Epidermal melanocyte (primary cell): Measurements from ENCODE around the gene ANKRD13B.
"Not testable (repeated sequence)": the region's sequence is repeated elsewhere in the genome, so short reads cannot be mapped to it uniquely, and the experiment has no call there.

ENCODE experiments used
- DNase-seq: peaks from one replicate; pipeline ENCODE4 v3.0.0; 2011; ENCODE audit warnings: low spot score; ENCODE audit not compliant: insufficient read length

ANKRD13B gene

DNA sequence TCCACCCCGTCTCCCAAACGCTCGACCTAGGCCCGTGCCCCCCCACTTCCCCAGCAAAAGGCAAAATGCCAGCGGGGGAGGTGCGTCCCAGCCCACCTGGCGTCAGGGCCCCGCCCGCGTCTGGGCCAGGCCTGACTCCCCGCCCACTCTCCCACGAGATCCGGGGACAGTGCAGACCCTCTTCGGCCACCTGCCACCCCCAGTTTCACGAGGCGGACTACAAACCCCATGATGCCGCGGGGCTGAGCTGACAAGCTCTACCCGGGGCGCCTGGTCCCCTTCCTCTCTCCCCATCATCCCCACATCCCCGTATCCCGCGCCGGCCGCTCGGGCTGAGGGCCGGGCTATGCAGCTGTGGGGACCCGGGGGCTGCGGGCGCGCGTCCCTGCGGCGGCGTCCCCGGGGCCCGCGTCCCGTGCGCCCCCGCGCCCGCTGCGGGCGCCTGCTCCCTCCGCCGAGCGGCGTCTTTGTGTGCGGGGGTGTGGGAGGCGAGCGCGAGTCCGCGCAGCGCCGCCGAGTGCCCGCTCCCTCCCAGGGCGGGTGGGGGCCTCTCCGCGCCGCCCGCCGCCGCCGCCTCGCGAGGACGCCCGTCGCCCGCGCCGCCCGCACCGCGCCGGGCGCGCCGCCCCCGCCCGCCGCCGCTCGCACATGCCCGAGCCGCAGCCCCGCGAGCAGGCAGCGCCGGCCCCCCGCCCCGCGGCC, at the start of gene ANKRD13B:
Gene ANKRD13B, plus strand, starts transcription at position 283 of the 702 bp plus-strand sequence. CDS start 490 bp downstream, outside the sequence.
- no peak for DNase-seq

DNA sequence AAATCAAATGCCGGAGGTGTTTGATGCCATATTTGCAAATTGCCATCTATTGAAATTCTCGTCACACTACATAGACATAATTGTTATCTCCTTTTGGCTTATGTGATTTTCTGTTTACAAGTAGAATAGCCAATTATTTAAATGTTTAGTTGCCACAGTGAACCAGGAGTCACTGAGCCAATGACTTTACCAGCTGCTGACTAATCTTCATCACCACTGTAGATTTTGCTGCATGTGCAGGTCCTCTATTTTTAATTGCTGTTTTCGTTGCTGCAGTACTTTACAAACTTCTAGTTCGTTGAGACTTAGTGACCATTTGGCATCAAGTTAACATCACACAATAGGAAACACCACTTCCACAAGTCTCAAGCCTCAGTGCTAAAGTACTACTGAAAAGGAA, 48.9 kb upstream of the ANKRD13B start:
- no peak for DNase-seq

DNA sequence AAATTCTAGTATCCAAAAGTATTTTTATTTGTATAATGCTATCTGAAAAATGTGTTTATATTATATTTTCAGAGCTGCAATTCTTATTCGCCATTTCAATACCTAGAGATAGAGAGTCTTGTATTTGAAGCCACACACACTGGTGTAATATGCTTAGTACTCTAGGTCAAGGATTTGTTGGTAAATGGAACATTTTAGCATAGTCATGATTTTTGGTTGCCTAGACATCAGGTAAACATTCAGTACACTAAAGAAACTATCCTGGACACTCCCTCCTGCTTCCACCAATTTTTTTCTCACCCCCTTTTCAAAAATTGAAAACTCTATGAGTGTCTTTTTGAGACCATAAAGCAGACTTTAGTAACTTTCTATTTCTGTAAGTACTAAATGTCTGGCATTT, 46.8 kb upstream of the ANKRD13B start:
- no peak for DNase-seq

DNA sequence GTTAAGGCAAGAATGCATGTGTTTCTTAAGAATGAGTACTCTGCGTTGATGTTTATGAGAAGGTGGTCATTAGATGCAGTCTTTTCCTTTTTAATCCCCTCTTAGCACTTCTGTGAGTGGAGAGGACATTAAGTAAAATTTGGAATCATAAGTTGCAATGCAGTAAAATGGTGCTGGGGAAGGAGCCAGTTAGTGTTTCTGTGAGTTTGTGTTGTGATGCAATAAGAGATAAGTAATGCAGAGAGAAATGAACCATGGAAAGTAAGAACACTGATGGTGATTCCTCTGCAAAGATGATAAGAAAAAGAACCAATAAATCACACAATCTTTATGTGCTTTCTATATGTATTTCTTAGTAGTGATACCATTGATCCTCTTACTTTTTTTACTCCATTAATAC, 46.1 kb upstream of the ANKRD13B start:
- no peak for DNase-seq

DNA sequence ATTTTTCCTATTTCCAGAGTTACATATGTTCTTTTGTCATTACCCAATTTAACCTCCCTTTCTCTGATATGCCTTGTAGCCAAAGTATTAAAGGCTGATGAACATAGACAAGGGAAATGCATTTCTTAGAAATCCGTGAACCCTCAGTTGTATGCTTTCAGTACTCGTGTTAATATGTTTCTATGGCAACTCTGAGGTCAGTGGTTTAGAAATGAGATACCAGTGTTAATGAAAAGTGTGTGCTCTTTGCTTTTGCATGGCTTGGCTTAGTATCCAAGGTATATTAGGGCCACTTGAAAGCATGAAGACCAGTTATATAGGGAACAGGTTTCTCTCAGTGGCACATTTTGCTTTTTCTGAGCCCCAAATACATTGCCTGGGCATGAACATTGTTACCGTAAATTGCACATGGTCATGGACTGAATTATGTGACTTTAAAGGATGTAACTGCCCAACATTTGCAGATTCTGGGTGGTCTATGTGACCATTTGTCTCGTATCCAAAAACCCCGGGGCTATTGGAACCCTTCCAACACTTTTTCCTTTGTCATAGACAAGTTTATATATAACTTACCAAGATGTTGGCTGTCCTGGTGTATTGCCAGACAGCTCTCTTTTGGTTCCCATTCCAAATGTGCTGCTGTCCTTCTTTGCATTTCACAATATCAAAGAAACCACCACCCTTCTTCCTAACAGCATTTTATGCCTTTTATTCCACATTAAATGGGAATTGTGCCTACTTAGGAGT, 43.6 kb upstream of the ANKRD13B start:
- no peak for DNase-seq

DNA sequence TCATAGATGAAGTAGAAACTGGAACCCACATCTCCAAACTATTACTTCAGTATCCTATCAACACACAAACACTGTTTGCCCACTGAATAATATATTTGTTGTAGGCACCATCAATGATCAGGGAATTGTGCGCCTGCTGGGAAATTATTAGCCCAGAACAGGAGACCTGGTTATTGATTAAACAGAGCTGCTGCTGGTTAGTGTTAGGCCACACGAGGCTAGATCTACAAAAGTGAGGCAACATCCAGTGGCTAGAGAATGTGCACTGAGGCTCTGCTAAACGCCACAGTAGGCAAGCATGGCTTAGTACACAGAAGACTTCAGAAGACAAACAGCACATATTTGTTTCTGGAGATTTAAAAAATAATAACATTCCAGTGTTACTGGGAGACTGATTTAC, 37.1 kb upstream of the ANKRD13B start:
- DNase-seq: no peak

DNA sequence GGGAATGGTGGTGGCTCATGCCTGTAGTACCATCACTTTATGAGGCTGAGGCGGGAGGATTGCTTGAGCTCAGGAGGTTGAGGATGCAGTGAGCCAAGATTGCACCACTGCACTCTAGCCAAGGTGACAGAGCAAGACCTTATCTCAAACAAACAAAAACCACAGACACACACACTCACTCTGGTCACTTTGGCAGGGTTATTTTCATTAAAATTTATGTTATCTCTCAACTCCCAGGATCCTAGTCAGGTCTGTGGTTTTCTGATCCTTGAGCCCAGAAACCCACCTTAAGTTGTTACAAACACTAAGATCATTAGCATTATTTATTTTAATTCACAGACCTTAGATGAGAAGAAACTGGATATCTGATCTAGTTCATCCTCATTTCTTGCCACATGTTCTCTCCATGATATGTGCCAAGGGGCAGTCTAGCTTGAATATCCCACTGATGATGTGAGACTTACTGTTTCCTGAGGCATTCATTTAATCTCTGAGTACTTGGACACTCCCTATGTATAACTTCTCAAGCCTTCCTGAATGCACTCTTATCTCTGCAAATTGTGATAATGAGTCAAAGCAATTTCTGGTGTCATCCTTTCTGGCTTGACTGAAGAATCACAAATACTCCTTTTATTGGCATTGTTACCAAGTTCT, 35.7 kb upstream of the ANKRD13B start:
- no peak for DNase-seq

DNA sequence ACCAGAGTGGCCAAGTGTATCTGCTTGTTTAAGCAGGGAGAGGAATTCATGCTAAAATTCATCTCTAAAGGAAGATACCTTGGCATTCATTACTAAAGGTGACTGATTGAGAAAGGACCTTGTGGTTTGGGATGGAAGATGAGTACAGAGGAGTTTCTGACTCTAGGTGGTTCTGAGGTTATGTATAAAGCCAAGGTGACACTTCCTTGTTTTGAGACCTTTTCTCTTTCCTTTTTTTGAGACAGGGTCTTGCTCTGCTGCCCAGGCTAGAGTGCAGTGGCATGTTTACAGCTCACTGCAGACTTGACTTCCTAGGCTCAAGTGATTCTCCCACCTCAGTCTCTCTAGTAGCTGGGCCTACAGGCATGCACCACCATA, 35.2 kb upstream of the ANKRD13B start:
- DNase-seq: no peak

DNA sequence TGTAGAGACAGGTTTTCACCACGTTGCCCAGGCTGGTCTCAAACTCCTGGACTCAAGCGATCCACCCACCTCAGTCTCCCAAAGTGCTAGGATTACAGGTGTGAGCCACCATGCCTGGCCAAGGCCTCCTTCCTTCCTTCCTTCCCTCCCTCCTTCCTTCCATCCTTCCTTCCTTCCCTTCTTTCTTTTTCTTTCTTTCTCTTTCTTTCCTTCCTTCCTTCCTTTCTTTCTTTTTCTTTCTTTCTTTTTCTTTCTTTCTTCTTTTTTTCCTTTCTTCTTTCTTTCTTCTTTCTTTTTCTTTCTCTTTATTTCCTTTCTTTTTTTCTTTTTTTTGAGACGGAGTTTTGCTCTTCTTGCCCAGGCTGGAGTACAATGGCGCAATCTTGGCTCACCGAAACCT, 34.8 kb upstream of the ANKRD13B start:
- not testable (repeated sequence) for DNase-seq

DNA sequence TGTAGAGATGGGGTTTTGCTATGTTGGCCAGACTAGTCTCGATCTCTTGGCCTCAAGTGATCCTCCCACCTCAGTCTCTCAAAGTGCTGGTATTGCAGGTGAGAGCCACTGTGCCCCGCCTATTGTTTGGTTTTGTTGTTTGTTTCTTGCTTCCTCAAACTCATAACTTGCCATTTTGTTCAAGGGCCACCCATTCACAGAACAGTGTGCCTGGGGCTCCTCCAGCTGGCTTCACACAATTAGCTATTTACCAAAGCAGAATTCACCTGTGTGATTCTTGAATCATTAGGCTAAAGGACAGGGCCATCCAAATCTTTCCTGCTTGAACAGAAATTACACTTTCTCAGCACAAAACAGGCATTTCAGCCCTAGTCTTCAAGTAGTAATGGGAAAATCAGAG, 33.3 kb upstream of the ANKRD13B start:
- no peak for DNase-seq

DNA sequence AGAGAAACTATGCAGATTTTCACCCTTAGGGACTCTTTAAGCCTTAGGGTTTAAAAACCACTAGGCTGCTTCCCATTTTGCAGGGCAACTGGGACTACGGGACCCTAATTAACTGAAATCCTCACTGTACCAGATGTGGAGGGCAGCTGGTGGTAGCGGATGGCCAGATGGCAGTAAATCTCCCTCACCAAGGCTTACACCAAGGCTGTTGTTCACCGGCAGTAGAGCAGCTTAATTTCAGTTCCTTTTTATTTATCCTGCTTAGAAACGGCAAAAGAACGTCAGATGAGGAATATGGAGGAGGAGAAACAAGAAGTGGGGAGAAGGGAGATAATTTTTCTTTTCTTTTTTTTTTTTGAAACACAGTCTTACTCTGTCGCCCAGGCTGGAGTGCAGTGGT, 32.6 kb upstream of the ANKRD13B start:
- DNase-seq: no peak

DNA sequence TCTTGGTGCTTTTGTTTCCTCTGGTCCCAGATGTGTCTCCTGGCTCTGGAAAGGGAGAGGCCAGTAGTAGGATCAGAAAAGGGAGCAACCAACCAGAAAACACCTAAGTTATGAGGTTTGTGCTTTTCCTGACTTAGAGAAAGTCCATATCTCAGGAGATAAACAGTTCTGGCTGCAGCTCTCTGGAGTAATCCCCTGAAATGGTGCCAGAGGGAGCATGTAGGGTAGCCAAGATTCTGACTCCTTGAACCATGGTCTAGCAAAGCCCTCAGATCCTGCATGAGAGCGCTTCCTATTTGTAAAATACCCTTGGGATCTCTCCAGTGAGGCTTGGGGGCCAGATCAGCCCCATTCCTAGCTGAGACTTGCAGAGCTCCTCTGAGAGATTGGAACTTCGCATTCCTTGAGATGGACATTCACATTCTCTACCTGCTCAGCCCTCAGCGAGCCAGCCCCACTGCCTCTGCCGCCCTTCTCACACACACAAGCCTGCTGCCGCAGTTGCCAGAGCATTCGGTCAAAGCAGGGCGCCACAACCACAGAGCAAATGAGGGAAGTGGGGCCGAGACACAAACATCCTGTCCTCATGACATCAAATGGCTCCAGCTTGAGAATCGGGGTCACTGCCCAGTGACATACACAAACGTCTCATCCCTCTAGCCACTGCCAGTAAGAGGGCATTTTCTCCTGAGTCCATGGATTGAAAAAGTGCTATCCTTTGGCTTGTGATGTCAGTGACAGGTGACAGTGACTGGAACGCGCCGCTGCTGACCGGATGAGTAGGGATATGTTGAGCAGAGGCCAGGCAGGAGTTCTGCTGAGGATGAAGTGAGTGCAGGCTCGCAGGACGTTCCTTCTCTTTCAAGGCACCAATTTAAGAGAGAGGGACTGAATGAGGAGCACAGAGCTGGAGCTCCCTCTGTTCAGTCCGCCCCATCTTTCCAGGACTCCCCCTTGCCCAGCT, 31.1 kb upstream of the ANKRD13B start:
- DNase-seq: no peak

DNA sequence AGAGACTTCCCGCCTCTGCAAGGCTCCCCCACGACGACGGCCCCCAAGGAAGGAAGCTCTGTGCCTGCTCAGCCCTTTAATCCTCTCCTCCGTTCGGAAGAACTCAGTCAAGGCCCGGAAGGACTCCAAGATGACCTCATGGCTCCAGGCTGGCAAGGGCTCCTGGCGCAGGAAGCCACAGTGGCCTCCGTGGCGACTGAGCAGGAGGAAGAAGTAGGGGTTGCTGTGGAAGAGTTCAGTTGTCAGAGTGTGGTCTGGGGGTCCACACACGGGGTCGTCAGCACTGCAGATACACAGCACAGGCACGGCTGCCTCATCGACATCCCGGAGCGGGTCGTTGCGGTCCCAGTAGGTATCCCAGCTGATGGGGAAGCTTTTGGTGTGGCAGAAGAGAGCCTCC, 30.3 kb upstream of the ANKRD13B start:
- DNase-seq: no peak

DNA sequence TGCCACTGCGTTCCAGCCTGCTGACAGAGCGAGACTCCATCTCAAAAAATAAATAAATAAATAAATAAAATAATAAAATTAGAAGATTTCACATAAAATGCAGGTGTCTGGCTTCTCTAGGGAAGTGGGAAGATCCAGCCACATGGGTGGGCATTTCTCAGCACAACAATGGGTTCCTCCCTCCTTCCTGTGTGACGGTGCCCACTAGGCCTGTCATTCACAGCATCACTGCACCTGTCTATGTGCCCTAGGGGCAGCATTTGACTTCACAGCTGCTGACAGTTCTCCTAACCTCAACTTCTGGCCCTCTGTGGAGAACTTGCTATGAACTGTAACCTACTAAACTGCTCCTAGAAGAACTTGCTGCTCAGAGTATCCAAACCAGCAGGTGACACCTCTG, 29.1 kb upstream of the ANKRD13B start:
- DNase-seq: no peak

DNA sequence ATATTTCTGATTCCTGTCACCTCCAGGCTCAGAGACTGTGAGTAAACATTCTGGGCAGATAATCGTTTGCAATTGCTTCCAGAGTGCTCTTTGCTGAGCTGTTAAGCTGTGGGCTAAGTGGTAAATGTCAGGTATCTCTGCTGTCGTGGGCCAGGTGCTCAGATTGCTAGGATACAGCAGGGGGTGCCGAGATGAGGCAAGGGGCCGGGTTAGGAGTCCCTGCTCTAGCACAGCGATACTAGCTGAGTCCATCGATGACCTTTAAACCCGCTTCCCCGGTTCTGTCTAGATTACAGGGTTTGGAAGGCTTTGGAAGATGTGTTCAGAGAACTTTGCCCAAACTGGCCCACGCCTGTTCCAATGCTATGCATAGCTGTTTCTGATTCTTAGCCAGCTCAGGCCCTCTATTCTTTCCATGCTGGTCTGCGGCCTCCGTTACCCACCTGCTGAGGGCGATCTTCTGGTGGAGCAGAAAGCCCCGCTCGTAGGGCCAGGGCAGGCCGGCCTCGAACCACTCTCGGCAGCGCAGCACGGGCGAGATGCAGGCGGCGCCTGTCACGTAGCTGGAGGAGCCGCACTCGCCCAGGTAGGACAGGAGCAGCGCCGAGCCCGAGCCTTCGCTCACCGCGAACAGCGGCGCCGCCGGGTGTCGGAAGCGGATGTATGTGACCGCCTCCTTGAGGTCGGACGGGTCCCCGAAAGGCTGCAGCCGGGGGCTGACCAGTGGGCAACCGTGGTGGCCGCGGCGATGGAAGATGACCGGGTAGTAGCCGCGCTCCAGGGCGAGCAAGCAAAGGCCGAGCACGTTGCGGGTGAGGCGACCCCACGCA, 27.1 kb upstream of the ANKRD13B start:
- no peak for DNase-seq

DNA sequence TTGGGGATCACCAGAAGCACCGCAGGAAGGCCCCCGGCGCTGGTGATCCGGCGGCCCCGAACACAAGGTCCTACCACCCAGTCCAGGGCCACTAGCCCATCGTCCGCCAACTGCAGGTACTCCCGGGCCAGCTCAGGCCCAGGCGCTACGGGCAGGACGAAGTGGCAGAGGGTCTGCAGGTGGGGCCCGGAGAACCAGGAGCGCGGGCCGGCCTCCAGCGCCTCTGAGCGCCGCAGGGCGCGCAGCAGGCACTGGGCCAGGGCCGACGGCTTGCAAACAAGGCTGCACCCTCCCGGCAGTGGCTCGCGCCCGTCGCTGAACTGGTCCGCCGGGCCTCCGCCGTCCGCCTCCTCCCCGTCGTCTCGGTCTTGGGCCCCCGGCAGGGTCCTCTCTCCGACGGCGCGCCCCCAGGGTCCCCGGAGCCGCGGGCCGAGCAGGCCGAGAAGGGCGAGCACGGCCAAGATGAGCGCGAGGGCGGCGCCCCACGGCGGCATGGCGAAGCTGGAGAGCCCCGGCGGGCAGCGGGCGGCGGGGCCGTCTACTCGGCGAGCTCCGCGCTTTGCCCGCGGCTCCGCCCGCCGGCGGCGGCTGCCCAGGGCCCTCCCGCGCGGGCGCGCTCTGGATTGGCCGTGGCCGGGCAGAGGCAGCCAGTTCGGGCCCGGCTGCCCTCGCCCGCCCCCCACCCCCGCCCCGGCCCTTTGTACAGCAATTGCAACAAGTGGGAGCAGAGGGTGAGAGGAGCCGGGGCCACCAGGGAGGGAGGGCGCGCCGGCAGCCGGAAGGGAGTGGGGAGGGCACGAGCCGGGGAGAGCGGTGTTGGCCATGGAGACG, 26.2 kb upstream of the ANKRD13B start, which contains the start of gene ABHD15:
Gene ABHD15, minus strand, starts transcription at position 565 of the 831 bp plus-strand sequence. Its CDS starts 71 bp downstream, at position 494.
- peak; percentile 68 for DNase-seq

DNA sequence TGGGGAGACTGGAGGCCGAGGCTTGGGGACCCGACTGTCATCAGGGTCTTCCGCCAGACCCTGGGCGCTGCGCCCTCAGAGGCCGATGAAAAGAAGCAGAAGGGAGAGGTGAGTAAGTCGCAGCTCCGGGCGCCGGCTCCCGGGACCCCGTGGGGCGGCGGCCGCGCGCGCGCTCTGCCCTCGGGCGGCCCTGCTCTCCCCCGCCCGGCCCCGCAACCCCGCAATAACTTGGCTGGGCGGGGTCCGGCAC, 25.7 kb upstream of the ANKRD13B start:
- DNase-seq: no peak

DNA sequence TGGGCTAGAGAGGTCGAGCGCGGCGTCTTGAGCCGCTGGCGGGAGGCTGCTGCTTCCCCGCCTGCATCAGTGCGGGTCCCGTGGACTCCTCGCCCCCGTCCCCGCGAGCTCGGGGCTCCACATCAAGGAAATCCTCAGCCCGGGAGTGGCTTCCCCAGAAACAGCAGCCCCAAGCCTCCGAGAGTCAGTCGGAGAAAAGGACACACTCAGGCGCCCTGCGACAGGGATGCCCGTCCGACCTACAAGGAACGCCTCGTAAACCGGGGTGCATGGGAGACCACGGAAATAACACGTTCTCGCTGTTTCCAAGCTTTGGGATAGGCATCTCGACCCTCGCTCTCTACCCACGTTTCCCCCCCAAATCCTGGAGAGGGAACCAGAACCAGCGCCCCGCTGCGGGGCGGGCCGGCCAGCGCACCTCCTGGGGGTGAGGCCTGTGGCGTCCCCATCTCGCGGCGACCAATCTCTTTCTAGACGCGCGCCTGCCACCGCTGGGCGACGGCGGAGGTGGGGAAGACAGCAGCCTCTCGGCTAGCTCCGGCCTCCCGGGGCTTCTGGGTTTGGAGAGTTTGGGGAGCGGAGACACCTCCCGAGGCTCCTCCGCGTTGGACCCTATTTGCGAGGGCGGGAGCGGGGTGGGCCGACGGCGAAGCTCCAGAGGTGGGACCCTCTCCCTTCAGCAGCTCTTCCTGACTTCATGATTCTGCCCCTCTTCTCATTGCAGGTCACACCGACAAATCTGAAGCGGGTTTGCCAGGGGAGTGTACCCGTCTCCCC, 25.2 kb upstream of the ANKRD13B start:
- peak; percentile 68 for DNase-seq
